Neural cell (in vitro differentiated cells): ENCODE measurements around the gene AQP9. TPM values are rescaled to one million over a fixed set of nuclear protein-coding genes. Genes with fewer than 3 reads are reported as not detected.

Source experiments
- H2AFZ ChIP-seq: fragments of 200-600, 300-800 bp; sonication (generic), shearing (Covaris generic); 2 replicates; pipeline ENCODE4 v1.6.0; 2014; ENCODE audit warnings: low read depth, mild to moderate bottlenecking, antibody characterized with exemption, low read length, moderate library complexity
- H3F3A ChIP-seq: fragments of 200-600 bp; shearing (Covaris generic); 2 replicates; pipeline ENCODE4 v1.6.1; 2016; ENCODE audit warnings: mild to moderate bottlenecking, moderate library complexity, mixed read lengths, antibody characterized with exemption, low read length; ENCODE audit not compliant: insufficient read depth, poor library complexity, severe bottlenecking
- H3K27ac ChIP-seq: fragments of 200-600, 300-800 bp; sonication (generic), shearing (Covaris generic); 2 replicates; pipeline ENCODE4 v1.5.1; 2014; ENCODE audit warnings: mild to moderate bottlenecking, low read length, moderate library complexity
- H3K27me3 ChIP-seq: fragments of 300-800, 200-600 bp; sonication (generic), shearing (Covaris generic); 2 replicates; pipeline ENCODE4 v1.6.0; 2014; ENCODE audit warnings: mild to moderate bottlenecking, low read depth, low read length, moderate library complexity; ENCODE audit not compliant: insufficient read depth
- H3K36me3 ChIP-seq: fragments of 300-800, 200-600 bp; sonication (generic), shearing (Covaris generic); 2 replicates; pipeline ENCODE4 v1.5.1; 2014; ENCODE audit warnings: mild to moderate bottlenecking, antibody characterized with exemption, low read length, moderate library complexity; ENCODE audit not compliant: insufficient read depth
- H3K4me2 ChIP-seq: fragments of 300-800, 200-600 bp; sonication (generic), shearing (Covaris generic); 2 replicates; pipeline ENCODE4 v1.6.0; 2014; ENCODE audit warnings: mild to moderate bottlenecking, low read length
- H3K4me3 ChIP-seq: fragments of 300-800, 200-600 bp; sonication (generic), shearing (Covaris generic); 2 replicates; pipeline ENCODE4 v1.5.1; 2014; ENCODE audit warnings: mild to moderate bottlenecking, low read length, moderate library complexity
- H3K79me2 ChIP-seq: fragments of 200-600 bp; shearing (Covaris generic); replicated peaks from 2 replicates; pipeline ENCODE4 v1.6.0; 2014; ENCODE audit warnings: mild to moderate bottlenecking, low read length, moderate library complexity; ENCODE audit not compliant: insufficient read depth
- H3K9ac ChIP-seq: fragments of 300-800, 200-600 bp; sonication (generic), shearing (Covaris generic); 2 replicates; pipeline ENCODE4 v1.6.1; 2016; ENCODE audit warnings: mild to moderate bottlenecking, low read length, mixed read lengths
- H3K9me2 ChIP-seq: fragments of 200-600 bp; shearing (Covaris generic); 2 replicates; pipeline ENCODE4 v1.6.1; 2016; ENCODE audit warnings: mild to moderate bottlenecking, low read length, mixed read lengths; ENCODE audit not compliant: insufficient read depth
- H3K9me3 ChIP-seq: fragments of 200-600, 300-800 bp; sonication (generic), shearing (Covaris generic); 2 replicates; pipeline ENCODE4 v1.6.1; 2016; ENCODE audit warnings: mild to moderate bottlenecking, mixed run types, low read length, moderate library complexity, mixed read lengths
- H4K20me1 ChIP-seq: fragments of 200-600 bp; shearing (Covaris generic); 2 replicates; pipeline ENCODE4 v1.6.1; 2016; ENCODE audit warnings: mild to moderate bottlenecking, mixed run types; ENCODE audit not compliant: insufficient read depth
- EP300 ChIP-seq: fragments of 450-650 bp; conservative IDR thresholded peaks from 2 replicates; pipeline ENCODE4 v1.6.1; 2014; ENCODE audit warnings: antibody characterized with exemption, mild to moderate bottlenecking, moderate library complexity; ENCODE audit not compliant: poor library complexity, severe bottlenecking
- EZH2 ChIP-seq: fragments of 200-600, 300-800 bp; shearing (Covaris generic), sonication (generic); IDR thresholded peaks from 2 replicates; pipeline ENCODE4 v1.6.1; 2014; ENCODE audit warnings: antibody characterized with exemption, low read length, borderline replicate concordance, mild to moderate bottlenecking; ENCODE audit not compliant: insufficient read depth, poor library complexity, severe bottlenecking
- MXI1 ChIP-seq: fragments of 450-650 bp; conservative IDR thresholded peaks from 2 replicates; pipeline ENCODE4 v1.6.1; 2014; ENCODE audit warnings: antibody characterized with exemption, mild to moderate bottlenecking; ENCODE audit not compliant: poor library complexity, severe bottlenecking
- POLR2AphosphoS5 ChIP-seq: IDR thresholded peaks from 2 replicates; pipeline ENCODE4 v1.6.1; 2012
- RAD21 ChIP-seq: fragments of 450-650 bp; conservative IDR thresholded peaks from 2 replicates; pipeline ENCODE4 v1.6.1; 2014; ENCODE audit warnings: antibody characterized with exemption, mild to moderate bottlenecking, moderate library complexity
- REST ChIP-seq: IDR thresholded peaks from 2 replicates; pipeline ENCODE4 v1.6.1; 2012; ENCODE audit warnings: borderline replicate concordance
- SMC3 ChIP-seq: fragments of 450-650 bp; conservative IDR thresholded peaks from 2 replicates; pipeline ENCODE4 v1.6.1; 2014; ENCODE audit warnings: antibody characterized with exemption, mild to moderate bottlenecking, moderate library complexity; ENCODE audit not compliant: poor library complexity
- TAF1 ChIP-seq: IDR thresholded peaks from 2 replicates; pipeline ENCODE4 v1.6.1; 2012; ENCODE audit warnings: low read depth
- polyA plus RNA-seq: library from polyadenylated mRNA; depleted of rRNA; stranded (reverse); fragments of >200 nt; gene quantifications from 2 replicates; pipeline ENCODE4 v1.2.3, GENCODE V29; 2014
- TF ChIP-seq, protein P1 (sequence below): fragments of 450-650 bp; IDR thresholded peaks from 2 replicates; pipeline ENCODE4 v1.5.1; 2014; ENCODE audit warnings: antibody characterized with exemption, mild to moderate bottlenecking, moderate library complexity; ENCODE audit not compliant: poor library complexity, severe bottlenecking

The AQP9 gene
- polyA plus RNA-seq, 1 donor from 2014 or later, result not detected

GRCh38 chr15:58118272-58118671, 19.9 kb upstream of the AQP9 start:
- no peak overlapping the region for H3K4me3 ChIP-seq
- H3K27me3 ChIP-seq, result no peaks in the 10 kb centered on the region
- no peak overlapping the region for H3K4me2 ChIP-seq
- no peaks in the 10 kb centered on the region for H4K20me1 ChIP-seq
- no peaks in the 10 kb centered on the region for H3K36me3 ChIP-seq
- no peaks in the 10 kb centered on the region for H3K79me2 ChIP-seq
- no peaks in the 10 kb centered on the region for H3K9me2 ChIP-seq
- no peak overlapping the region for H3K27ac ChIP-seq
- no peak overlapping the region for H3K9ac ChIP-seq
- no peaks in the 10 kb centered on the region for H3F3A ChIP-seq
- TF ChIP-seq EZH2 (no peak), MXI1 (no peak), SMC3 (no peak), POLR2AphosphoS5 (no peak), RAD21 (no peak), EP300 (no peak), TAF1 (no peak), REST (no peak)
- TF ChIP-seq, protein P1, sequence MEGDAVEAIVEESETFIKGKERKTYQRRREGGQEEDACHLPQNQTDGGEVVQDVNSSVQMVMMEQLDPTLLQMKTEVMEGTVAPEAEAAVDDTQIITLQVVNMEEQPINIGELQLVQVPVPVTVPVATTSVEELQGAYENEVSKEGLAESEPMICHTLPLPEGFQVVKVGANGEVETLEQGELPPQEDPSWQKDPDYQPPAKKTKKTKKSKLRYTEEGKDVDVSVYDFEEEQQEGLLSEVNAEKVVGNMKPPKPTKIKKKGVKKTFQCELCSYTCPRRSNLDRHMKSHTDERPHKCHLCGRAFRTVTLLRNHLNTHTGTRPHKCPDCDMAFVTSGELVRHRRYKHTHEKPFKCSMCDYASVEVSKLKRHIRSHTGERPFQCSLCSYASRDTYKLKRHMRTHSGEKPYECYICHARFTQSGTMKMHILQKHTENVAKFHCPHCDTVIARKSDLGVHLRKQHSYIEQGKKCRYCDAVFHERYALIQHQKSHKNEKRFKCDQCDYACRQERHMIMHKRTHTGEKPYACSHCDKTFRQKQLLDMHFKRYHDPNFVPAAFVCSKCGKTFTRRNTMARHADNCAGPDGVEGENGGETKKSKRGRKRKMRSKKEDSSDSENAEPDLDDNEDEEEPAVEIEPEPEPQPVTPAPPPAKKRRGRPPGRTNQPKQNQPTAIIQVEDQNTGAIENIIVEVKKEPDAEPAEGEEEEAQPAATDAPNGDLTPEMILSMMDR, result no peak
- H2AFZ ChIP-seq, result no peak overlapping the region
- H3K9me3 ChIP-seq, result no peaks in the 10 kb centered on the region

GRCh38 chr15:58119016-58119415, 19.2 kb upstream of the AQP9 start:
- Histone ChIP-seq H3K9ac (no peak overlapping the region), H3K9me2 (no peaks in the 10 kb centered on the region), H4K20me1 (no peaks in the 10 kb centered on the region), H3F3A (no peaks in the 10 kb centered on the region), H3K27ac (no peak overlapping the region), H3K4me3 (no peak overlapping the region), H3K4me2 (no peak overlapping the region), H3K79me2 (no peaks in the 10 kb centered on the region), H3K9me3 (no peaks in the 10 kb centered on the region), H2AFZ (no peak overlapping the region), H3K36me3 (no peaks in the 10 kb centered on the region), H3K27me3 (no peaks in the 10 kb centered on the region)
- TF ChIP-seq RAD21 (no peak), SMC3 (no peak), EZH2 (no peak), MXI1 (no peak), REST (no peak), POLR2AphosphoS5 (no peak), TAF1 (no peak), EP300 (no peak)
- TF ChIP-seq, protein P1, result no peak
